Measurements from ENCODE around the gene CASR. TPM values are rescaled to one million over a fixed set of nuclear protein-coding genes. Genes with fewer than 3 reads are reported as not detected.

Gene CASR
- polyA plus RNA-seq, 1 of the 3 experiments (the other 2 are of a cell fraction) = not detected

DNA sequence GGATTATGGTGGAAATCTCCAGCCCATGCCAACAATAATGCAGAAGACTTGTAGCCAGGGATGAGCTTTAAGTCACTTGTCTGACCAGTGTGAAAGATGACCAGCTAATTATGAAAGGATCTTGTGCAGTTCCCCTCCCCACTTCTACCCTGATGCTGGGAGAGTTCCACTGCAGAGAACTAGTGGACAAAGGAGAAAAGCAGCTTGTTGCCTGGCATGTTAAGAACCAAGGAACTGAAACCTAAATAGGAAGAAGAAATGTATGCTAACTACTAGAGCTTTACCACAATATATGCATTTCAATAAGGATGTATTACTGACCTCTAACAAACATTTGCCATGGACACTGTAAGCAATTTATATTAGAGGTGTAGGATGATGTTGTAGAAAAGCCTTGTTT is 89.4 kb downstream of the CASR start:
- no peak for DNase-seq
- TF ChIP-seq, protein P1, sequence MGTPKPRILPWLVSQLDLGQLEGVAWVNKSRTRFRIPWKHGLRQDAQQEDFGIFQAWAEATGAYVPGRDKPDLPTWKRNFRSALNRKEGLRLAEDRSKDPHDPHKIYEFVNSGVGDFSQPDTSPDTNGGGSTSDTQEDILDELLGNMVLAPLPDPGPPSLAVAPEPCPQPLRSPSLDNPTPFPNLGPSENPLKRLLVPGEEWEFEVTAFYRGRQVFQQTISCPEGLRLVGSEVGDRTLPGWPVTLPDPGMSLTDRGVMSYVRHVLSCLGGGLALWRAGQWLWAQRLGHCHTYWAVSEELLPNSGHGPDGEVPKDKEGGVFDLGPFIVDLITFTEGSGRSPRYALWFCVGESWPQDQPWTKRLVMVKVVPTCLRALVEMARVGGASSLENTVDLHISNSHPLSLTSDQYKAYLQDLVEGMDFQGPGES (IDR thresholded peaks at IDR 0.05; ENCODE audit: low read depth, low read length) = no peak
- no peak for TF ChIP-seq GABPA (IDR thresholded peaks at IDR 0.05; ENCODE audit: low read depth)
- TF ChIP-seq, protein P2, sequence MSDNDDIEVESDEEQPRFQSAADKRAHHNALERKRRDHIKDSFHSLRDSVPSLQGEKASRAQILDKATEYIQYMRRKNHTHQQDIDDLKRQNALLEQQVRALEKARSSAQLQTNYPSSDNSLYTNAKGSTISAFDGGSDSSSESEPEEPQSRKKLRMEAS (IDR thresholded peaks at IDR 0.05; ENCODE audit: low read depth) = no peak
- TF ChIP-seq, protein P3, sequence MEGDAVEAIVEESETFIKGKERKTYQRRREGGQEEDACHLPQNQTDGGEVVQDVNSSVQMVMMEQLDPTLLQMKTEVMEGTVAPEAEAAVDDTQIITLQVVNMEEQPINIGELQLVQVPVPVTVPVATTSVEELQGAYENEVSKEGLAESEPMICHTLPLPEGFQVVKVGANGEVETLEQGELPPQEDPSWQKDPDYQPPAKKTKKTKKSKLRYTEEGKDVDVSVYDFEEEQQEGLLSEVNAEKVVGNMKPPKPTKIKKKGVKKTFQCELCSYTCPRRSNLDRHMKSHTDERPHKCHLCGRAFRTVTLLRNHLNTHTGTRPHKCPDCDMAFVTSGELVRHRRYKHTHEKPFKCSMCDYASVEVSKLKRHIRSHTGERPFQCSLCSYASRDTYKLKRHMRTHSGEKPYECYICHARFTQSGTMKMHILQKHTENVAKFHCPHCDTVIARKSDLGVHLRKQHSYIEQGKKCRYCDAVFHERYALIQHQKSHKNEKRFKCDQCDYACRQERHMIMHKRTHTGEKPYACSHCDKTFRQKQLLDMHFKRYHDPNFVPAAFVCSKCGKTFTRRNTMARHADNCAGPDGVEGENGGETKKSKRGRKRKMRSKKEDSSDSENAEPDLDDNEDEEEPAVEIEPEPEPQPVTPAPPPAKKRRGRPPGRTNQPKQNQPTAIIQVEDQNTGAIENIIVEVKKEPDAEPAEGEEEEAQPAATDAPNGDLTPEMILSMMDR (IDR thresholded peaks at IDR 0.05) = no peak
- no peak for TF ChIP-seq RAD21 (IDR thresholded peaks at IDR 0.05; ENCODE audit: low read length)
- TF ChIP-seq, protein P4, sequence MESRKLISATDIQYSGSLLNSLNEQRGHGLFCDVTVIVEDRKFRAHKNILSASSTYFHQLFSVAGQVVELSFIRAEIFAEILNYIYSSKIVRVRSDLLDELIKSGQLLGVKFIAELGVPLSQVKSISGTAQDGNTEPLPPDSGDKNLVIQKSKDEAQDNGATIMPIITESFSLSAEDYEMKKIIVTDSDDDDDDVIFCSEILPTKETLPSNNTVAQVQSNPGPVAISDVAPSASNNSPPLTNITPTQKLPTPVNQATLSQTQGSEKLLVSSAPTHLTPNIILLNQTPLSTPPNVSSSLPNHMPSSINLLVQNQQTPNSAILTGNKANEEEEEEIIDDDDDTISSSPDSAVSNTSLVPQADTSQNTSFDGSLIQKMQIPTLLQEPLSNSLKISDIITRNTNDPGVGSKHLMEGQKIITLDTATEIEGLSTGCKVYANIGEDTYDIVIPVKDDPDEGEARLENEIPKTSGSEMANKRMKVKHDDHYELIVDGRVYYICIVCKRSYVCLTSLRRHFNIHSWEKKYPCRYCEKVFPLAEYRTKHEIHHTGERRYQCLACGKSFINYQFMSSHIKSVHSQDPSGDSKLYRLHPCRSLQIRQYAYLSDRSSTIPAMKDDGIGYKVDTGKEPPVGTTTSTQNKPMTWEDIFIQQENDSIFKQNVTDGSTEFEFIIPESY (IDR thresholded peaks at IDR 0.05; ENCODE audit: borderline replicate concordance, low read depth) = no peak
- H3K9me2 ChIP-seq = no peaks in the 10 kb centered on the region
- no peak overlapping the region for H2AFZ ChIP-seq (ENCODE audit: low read depth)
- no peak overlapping the region for H3K4me2 ChIP-seq
- no peaks in the 10 kb centered on the region for H4K20me1 ChIP-seq (ENCODE audit: insufficient read depth)
- H3K4me1 ChIP-seq (ENCODE audit: control insufficient read depth in 1 of 2, insufficient read depth in 2 of 2, low read depth in 1 of 2, low read length in 1 of 2) = no peaks in the 10 kb centered on the region
- H3K79me2 ChIP-seq (ENCODE audit: insufficient read depth) = no peaks in the 10 kb centered on the region
- no peak overlapping the region for H3K27ac ChIP-seq (ENCODE audit: low read depth in 2 of 2, low read length in 1 of 2)
- H3K36me3 ChIP-seq (replicated peaks in 1 of 2; ENCODE audit: control insufficient read depth in 1 of 2, insufficient read depth in 2 of 2, low read length in 1 of 2) = no peaks in the 10 kb centered on the region
- H3K27me3 ChIP-seq (ENCODE audit: insufficient read depth) = no peaks in the 10 kb centered on the region; the same call in 1 of the 2 replicates
- CTCF ChIA-PET = interaction anchor here (1.3 kb wide), 1 partner anchor 14 kb away, joined by 6 read pairs; no protein-coding TSS in a partner anchor
- POLR2A ChIA-PET = no interaction called here
- no peak overlapping the region for H3K4me3 ChIP-seq (ENCODE audit: low read depth in 2 of 2, low read length in 1 of 2)
- no peaks in the 10 kb centered on the region for H3K9me3 ChIP-seq
- H3K9ac ChIP-seq = no peak overlapping the region
- no peaks in the 10 kb centered on the region for H3F3A ChIP-seq (replicated peaks; ENCODE audit: insufficient read depth)

DNA sequence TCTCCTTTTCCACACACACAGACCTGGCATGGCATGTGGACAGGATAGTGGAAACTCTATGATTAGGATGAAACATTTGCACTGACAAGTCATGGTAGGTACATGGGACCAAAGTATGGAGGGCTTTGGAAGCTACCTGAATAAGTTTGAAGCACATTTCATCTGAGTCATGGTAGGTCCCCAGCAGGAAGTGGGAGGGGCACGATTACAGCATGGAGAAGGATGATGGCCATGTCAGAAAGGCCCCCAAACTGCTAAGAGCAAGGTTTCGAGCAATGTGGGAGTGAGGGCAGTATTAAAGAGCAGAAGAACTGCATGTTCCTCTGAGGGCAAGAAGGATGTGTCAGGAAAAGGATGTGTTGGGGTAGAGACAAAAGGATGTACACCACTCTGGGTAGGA is 90.0 kb downstream of the CASR start:
- 4% methylated on average over 2 of the region's 2 CpGs for WGBS (ENCODE audit: low lambda C conversion rate)
- Histone ChIP-seq H3K9ac (no peak overlapping the region), H3K79me2 (ENCODE audit: insufficient read depth) (no peaks in the 10 kb centered on the region), H3F3A (replicated peaks; ENCODE audit: insufficient read depth) (no peaks in the 10 kb centered on the region), H3K27ac (ENCODE audit: low read depth in 2 of 2, low read length in 1 of 2) (no peak overlapping the region), H3K9me3 (no peaks in the 10 kb centered on the region), H3K4me3 (ENCODE audit: low read depth in 2 of 2, low read length in 1 of 2) (no peak overlapping the region), H3K36me3 (replicated peaks in 1 of 2; ENCODE audit: control insufficient read depth in 1 of 2, insufficient read depth in 2 of 2, low read length in 1 of 2) (no peaks in the 10 kb centered on the region), H3K27me3 (ENCODE audit: insufficient read depth) (no peaks in the 10 kb centered on the region; the same call in 1 of the 2 replicates), H3K9me2 (no peaks in the 10 kb centered on the region), H2AFZ (ENCODE audit: low read depth) (no peak overlapping the region), H3K4me1 (ENCODE audit: control insufficient read depth in 1 of 2, insufficient read depth in 2 of 2, low read depth in 1 of 2, low read length in 1 of 2) (no peaks in the 10 kb centered on the region), H4K20me1 (ENCODE audit: insufficient read depth) (no peaks in the 10 kb centered on the region), H3K4me2 (no peak overlapping the region)
- POLR2A ChIA-PET = no interaction called here
- CTCF ChIA-PET = interaction anchor here (1.3 kb wide), 1 partner anchor 15 kb away, joined by 6 read pairs; no protein-coding TSS in a partner anchor
- TF ChIP-seq, protein P5, sequence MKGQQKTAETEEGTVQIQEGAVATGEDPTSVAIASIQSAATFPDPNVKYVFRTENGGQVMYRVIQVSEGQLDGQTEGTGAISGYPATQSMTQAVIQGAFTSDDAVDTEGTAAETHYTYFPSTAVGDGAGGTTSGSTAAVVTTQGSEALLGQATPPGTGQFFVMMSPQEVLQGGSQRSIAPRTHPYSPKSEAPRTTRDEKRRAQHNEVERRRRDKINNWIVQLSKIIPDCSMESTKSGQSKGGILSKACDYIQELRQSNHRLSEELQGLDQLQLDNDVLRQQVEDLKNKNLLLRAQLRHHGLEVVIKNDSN (IDR thresholded peaks at IDR 0.05; ENCODE audit: borderline replicate concordance, low read depth) = no peak
- no peak for TF ChIP-seq TEAD4 (IDR thresholded peaks at IDR 0.05; ENCODE audit: borderline replicate concordance, insufficient read depth)
- DNase-seq = no peak
